LNCaP clone FGC (cell line): ENCODE data around the gene CDR2.

Source experiments
- DNase-seq: peaks from one replicate; pipeline ENCODE4 v3.0.0-alpha.2; 2011; ENCODE audit warnings: low read depth
- H3K4me3 ChIP-seq: 2 replicates; pipeline ENCODE4 v1.5.1; 2011; ENCODE audit warnings: mild to moderate bottlenecking, low read depth, low read length, control low read depth
- CTCF ChIP-seq: IDR thresholded peaks from 2 replicates; pipeline ENCODE4 v1.5.1; 2012; ENCODE audit warnings: mild to moderate bottlenecking; ENCODE audit not compliant: control insufficient read depth, insufficient read depth; ENCODE audit errors: extremely low read depth

CDR2 gene

GRCh38 chr16:22342082-22342481 is 32.3 kb downstream of the CDR2 start:
- no peak for TF ChIP-seq CTCF
- no peak for DNase-seq
- H3K4me3 ChIP-seq = no peak overlapping the region

DNA sequence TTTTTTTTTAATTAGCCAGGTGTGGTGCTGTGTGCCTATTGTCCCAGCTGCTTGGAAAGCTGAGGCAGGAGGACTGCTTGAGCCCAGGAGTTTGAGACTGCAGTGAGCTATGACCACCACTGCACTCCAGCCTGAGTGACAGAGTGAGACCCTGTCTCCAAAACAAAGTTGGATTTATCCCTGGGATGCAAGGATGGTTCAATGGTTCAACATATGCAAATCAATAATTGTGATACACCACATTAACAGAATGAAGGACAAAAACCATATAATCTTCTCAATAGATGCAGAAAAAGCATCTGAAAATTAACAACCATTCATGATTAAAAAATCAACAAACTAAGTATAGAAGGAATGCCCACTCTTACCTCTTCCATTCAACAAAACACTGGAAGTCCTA is 33.5 kb downstream of the CDR2 start:
- no peak for TF ChIP-seq CTCF
- no peak overlapping the region for H3K4me3 ChIP-seq
- DNase-seq = no peak

GRCh38 chr16:22337849-22338635 is 36.4 kb downstream of the CDR2 start:
- no peak for DNase-seq
- TF ChIP-seq CTCF = no peak
- H3K4me3 ChIP-seq = no peak overlapping the region

- TF ChIP-seq CTCF = no peak
- no peak overlapping the region for H3K4me3 ChIP-seq
- DNase-seq = no peak
Observed at GRCh38 chr16:22337045-22337444, 37.4 kb downstream of the CDR2 start.

GRCh38 chr16:22336581-22336980 is 37.8 kb downstream of the CDR2 start:
- no peak overlapping the region for H3K4me3 ChIP-seq
- no peak for DNase-seq
- TF ChIP-seq CTCF = no peak

- TF ChIP-seq CTCF = no peak
- no peak for DNase-seq
- no peak overlapping the region for H3K4me3 ChIP-seq
Observed at GRCh38 chr16:22335668-22336246, 38.7 kb downstream of the CDR2 start.
